K562 (cell line): ENCODE results near the gene KLK1. TPM values are rescaled to one million over a fixed set of nuclear protein-coding genes. Genes with fewer than 3 reads are reported as not detected.
A peak's percentile ranks its signal among the peaks of the same experiment; 100 is the strongest.

Experiments
- BACH1 ChIP-seq: fragments of 200-800 bp; sonication (Bioruptor generic); IDR thresholded peaks from 2 replicates; pipeline ENCODE4 v1.6.1; 2016; ENCODE audit warnings: missing genetic modification characterization, missing compliant biosample characterization
- CHD1 ChIP-seq: fragments of 200-600 bp; sonication (generic); IDR thresholded peaks from one replicate; pipeline ENCODE4 v1.6.1; 2012; ENCODE audit warnings: mild to moderate bottlenecking, moderate library complexity, low read length, inconsistent platforms
- CREB1 ChIP-seq, 2 experiments: sonication (generic) in 1 of 2; formaldehyde crosslinking in 1 of 2; IDR thresholded peaks; 2 replicates each; pipeline versions ENCODE4 v1.6.1 to v1.8.0; 2012 to 2022; ENCODE audit warnings: inconsistent platforms in 1 of 2, mild to moderate bottlenecking in 1 of 2, missing genetic modification reagents in 1 of 2, moderate library complexity in 1 of 2
- FOSL1 ChIP-seq: fragments of 200-800 bp; sonication (Bioruptor generic); conservative IDR thresholded peaks from 2 replicates; pipeline ENCODE4 v1.6.1; 2016; ENCODE audit warnings: missing genetic modification characterization, missing compliant biosample characterization
- FOXP1 ChIP-seq: sonication (generic); formaldehyde crosslinking; IDR thresholded peaks from 2 replicates; pipeline ENCODE4 v1.8.0; 2022; ENCODE audit warnings: mild to moderate bottlenecking, missing genetic modification reagents
- ILF3 ChIP-seq: fragments of 450-650 bp; IDR thresholded peaks from 2 replicates; pipeline ENCODE4 v1.6.1; 2018; ENCODE audit warnings: antibody characterized with exemption, mild to moderate bottlenecking, moderate library complexity, borderline replicate concordance
- NCOR1 ChIP-seq: fragments of 450-650 bp; IDR thresholded peaks from 2 replicates; pipeline ENCODE4 v1.6.1; 2016; ENCODE audit warnings: mild to moderate bottlenecking, moderate library complexity
- NFIC ChIP-seq: fragments of 450-650 bp; IDR thresholded peaks from 2 replicates; pipeline ENCODE4 v1.6.1; 2017; ENCODE audit warnings: mild to moderate bottlenecking, inconsistent platforms
- POLR2A ChIP-seq: fragments of 450-650 bp; conservative IDR thresholded peaks from 2 replicates; pipeline ENCODE4 v1.6.1; 2016
- POLR2AphosphoS2 ChIP-seq: IDR thresholded peaks from 2 replicates; pipeline ENCODE4 v1.6.1; 2012; ENCODE audit warnings: low read length, improper control_type of control experiment
- POLR2AphosphoS5 ChIP-seq: IDR thresholded peaks from 2 replicates; pipeline ENCODE4 v1.6.1; 2011; ENCODE audit warnings: mild to moderate bottlenecking, low read depth, low read length, moderate library complexity; ENCODE audit not compliant: control insufficient read depth, insufficient read depth
- POLR2G ChIP-seq: fragments of 200-400 bp; formaldehyde crosslinking; IDR thresholded peaks from 2 replicates; pipeline ENCODE4 v1.6.1; 2017; ENCODE audit warnings: low read depth, mild to moderate bottlenecking, antibody characterized with exemption, low read length, moderate library complexity
- SIN3B ChIP-seq: fragments of 450-650 bp; IDR thresholded peaks from 2 replicates; pipeline ENCODE4 v1.6.1; 2017; ENCODE audit warnings: low read depth, mild to moderate bottlenecking, moderate library complexity
- SMAD3 ChIP-seq: fragments of 450-650 bp; formaldehyde crosslinking; conservative IDR thresholded peaks from 2 replicates; pipeline ENCODE4 v1.4.0; 2020; ENCODE audit warnings: mild to moderate bottlenecking
- SMC3 ChIP-seq: conservative IDR thresholded peaks from 2 replicates; pipeline ENCODE4 v1.6.1; 2011; ENCODE audit warnings: low read depth, low read length, improper control_type of control experiment; ENCODE audit not compliant: insufficient read depth
- SNRNP70 ChIP-seq: fragments of 200-400 bp; formaldehyde crosslinking; optimal IDR thresholded peaks from 2 replicates; pipeline ENCODE3; 2017; ENCODE audit warnings: low read depth, low read length
- TAL1 ChIP-seq: fragments of 450-650 bp; IDR thresholded peaks from 2 replicates; pipeline ENCODE4 v1.6.1; 2016; ENCODE audit warnings: mild to moderate bottlenecking
- U2AF2 ChIP-seq: fragments of 200-400 bp; formaldehyde crosslinking; optimal IDR thresholded peaks from 2 replicates; pipeline ENCODE3; 2017; ENCODE audit warnings: low read depth, mild to moderate bottlenecking, low read length
- XRCC5 ChIP-seq: fragments of 200-400 bp; formaldehyde crosslinking; IDR thresholded peaks from 2 replicates; pipeline ENCODE4 v1.6.1; 2017; ENCODE audit warnings: low read depth, mild to moderate bottlenecking, low read length
- ZNF24 ChIP-seq: fragments of 450-650 bp; IDR thresholded peaks from 2 replicates; pipeline ENCODE4 v1.6.1; 2016
- ZNF263 ChIP-seq: sonication (generic); formaldehyde crosslinking; IDR thresholded peaks from 2 replicates; pipeline ENCODE4 v1.8.0; 2022; ENCODE audit warnings: mild to moderate bottlenecking, missing genetic modification reagents, borderline replicate concordance
- polyA plus RNA-seq, 8 experiments: library from polyadenylated mRNA; depleted of rRNA in 4 of 8; stranded (reverse) in 5 of 8; unstranded in 3 of 8; fragments of >200 nt; fragmentation: Nextera tagmentation in 2 of 8; fragmentation: Illumina TruSeq in 1 of 8; extraction: Ambion mirVana in 2 of 8; extraction: Trizol in 1 of 8; gene quantifications; 2 replicates each; pipeline versions ENCODE4 v1.2.1 to v1.2.3, GENCODE V29; 2011 to 2014; ENCODE audit warnings: inconsistent platforms in 1 of 8, missing spikeins in 1 of 8
- total RNA-seq, 7 experiments: library from RNA; depleted of rRNA in 6 of 7; stranded (reverse); fragments of >200 nt in 6 of 7; fragmentation: Illumina TruSeq in 2 of 7; extraction: Trizol in 2 of 7; gene quantifications; 2 replicates each; pipeline versions ENCODE4 v1.2.1 to v1.2.3, GENCODE V29; 2011 to 2021; ENCODE audit warnings: low replicate concordance in 1 of 7
- TF ChIP-seq, protein P1 (sequence below): sonication (generic); formaldehyde crosslinking; IDR thresholded peaks from 2 replicates; pipeline ENCODE4 v1.8.0; 2022; ENCODE audit warnings: missing genetic modification reagents, mild to moderate bottlenecking, borderline replicate concordance
- TF ChIP-seq, protein P2 (sequence below): sonication (generic); formaldehyde crosslinking; IDR thresholded peaks from 2 replicates; pipeline ENCODE4 v1.8.0; 2023; ENCODE audit warnings: mild to moderate bottlenecking, missing genetic modification reagents

Gene KLK1
- total and polyA plus RNA-seq, 9 of the 15 experiments (the other 6 are each of a cell fraction or from before 2014, with no cell fraction given): 0.87 to 15.4 (median 9.1) TPM

DNA sequence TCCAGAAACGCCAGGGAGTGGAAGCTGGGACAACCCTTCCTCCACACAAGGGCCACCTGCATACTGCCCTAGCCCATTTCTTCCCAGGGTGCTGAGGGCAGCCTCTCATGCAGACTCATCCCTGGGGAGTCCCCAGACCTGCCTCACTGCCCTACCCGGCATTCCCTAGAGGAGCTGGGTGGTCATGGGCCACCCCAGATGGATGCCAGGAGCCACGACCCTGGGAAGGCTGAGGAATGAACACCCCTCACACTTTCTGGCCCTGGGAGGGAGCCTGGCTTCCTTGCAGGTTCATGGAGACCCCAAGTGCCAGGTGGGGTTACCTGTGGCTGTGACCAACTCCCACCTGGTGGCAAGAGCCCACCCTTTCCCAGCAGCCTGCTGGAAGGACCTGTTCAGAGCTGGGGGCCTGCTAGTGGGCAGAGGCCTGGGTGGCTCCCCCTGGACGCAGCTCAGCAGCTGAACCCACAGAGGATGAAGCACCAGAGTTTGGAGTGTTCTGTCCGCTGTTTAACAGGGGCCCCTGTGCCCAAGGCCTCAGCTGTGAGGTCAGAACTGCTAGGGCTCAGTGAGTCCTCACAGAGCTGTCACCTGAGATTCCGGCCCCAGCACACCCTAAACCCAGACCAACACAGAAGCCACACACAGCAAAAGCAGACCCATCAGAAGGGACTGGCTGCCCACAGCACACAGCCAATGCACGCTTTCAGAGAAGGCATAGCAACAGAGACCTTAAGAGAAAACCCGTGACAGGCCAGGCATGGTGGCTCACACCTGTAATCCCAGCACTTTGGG, 26.8 kb downstream of the KLK1 start (continued):
- no peak for TF ChIP-seq XRCC5
- no peak for TF ChIP-seq TAL1
- TF ChIP-seq POLR2AphosphoS2: peak; percentile 86
- TF ChIP-seq SMAD3 (CRISPR knock-in tag): 0 out of 2 replicates have a peak, but pooled peaks have one; percentile 10
- TF ChIP-seq POLR2A: peak; percentile 57
- no peak for TF ChIP-seq U2AF2
- TF ChIP-seq, protein P1, sequence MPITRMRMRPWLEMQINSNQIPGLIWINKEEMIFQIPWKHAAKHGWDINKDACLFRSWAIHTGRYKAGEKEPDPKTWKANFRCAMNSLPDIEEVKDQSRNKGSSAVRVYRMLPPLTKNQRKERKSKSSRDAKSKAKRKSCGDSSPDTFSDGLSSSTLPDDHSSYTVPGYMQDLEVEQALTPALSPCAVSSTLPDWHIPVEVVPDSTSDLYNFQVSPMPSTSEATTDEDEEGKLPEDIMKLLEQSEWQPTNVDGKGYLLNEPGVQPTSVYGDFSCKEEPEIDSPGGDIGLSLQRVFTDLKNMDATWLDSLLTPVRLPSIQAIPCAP (CRISPR knock-in tag): no peak
- TF ChIP-seq, protein P2, sequence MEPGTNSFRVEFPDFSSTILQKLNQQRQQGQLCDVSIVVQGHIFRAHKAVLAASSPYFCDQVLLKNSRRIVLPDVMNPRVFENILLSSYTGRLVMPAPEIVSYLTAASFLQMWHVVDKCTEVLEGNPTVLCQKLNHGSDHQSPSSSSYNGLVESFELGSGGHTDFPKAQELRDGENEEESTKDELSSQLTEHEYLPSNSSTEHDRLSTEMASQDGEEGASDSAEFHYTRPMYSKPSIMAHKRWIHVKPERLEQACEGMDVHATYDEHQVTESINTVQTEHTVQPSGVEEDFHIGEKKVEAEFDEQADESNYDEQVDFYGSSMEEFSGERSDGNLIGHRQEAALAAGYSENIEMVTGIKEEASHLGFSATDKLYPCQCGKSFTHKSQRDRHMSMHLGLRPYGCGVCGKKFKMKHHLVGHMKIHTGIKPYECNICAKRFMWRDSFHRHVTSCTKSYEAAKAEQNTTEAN (CRISPR knock-in tag): 0 out of 2 replicates have a peak, but pooled peaks have one; percentile 11
- peak; percentile 85 for TF ChIP-seq POLR2G
- peak; percentile 21; the same call in 1 of the 2 replicates for TF ChIP-seq POLR2AphosphoS5
- TF ChIP-seq BACH1 (tag): no peak
- no peak for TF ChIP-seq CHD1
- TF ChIP-seq SMC3: no peak
- TF ChIP-seq NCOR1: 0 out of 2 replicates have a peak, but pooled peaks have one; percentile 3
- TF ChIP-seq FOSL1 (tag): no peak
- 0 out of 2 replicates have a peak, but pooled peaks have one; percentile 50 for TF ChIP-seq ZNF263 (CRISPR knock-in tag)
- TF ChIP-seq ILF3: peak; percentile 19; the same call in 1 of the 2 replicates
- 0 out of 2 replicates have a peak, but pooled peaks have one; percentile 2 for TF ChIP-seq NFIC
- 0 out of 2 replicates have a peak, but pooled peaks have one; percentile 21 for TF ChIP-seq FOXP1 (CRISPR knock-in tag)
- no peak for TF ChIP-seq ZNF24
- peak; percentile 5; the same call in 1 of the 2 replicates for TF ChIP-seq CREB1 (IDR thresholded peaks at IDR 0.05)
- no peak for TF ChIP-seq CREB1 (CRISPR knock-in tag; IDR thresholded peaks at IDR 0.05)
- peak; percentile 61 for TF ChIP-seq SNRNP70
- TF ChIP-seq SIN3B: no peak
